Spleen (tissue), 7 donors: Measurements from ENCODE around the gene FIS1.
"Not testable (repeated sequence)": the region's sequence is repeated elsewhere in the genome, so short reads cannot be mapped to it uniquely, and the experiment has no call there.

Experiments used
- CTCF ChIP-seq, 11 experiments: fragments of 200-600 bp in 7 of 11; fragments of 450-650 bp in 4 of 11; sonication (generic) in 4 of 11; IDR thresholded peaks in 8 of 11; conservative IDR thresholded peaks in 3 of 11; 1 replicate in 7 of 11; 2 replicates in 4 of 11; pipeline versions ENCODE4 v1.4.0 to v1.8.0; 2016 to 2021; ENCODE audit warnings: antibody characterized with exemption in 11 of 11, inconsistent platforms in 4 of 11, mild to moderate bottlenecking in 1 of 11
- POLR2A ChIP-seq, 3 donors: fragments of 450-650 bp; IDR thresholded peaks; one replicate each; pipeline ENCODE4 v1.5.1; 2017; ENCODE audit warnings: antibody characterized with exemption in 3 of 3, mild to moderate bottlenecking in 1 of 3
- donor health status: DM: no; HTN: no; CAD: no; lungs with moderate emphysema.
- donor health status: DM: no; HTN: no; CAD: no.
- donor health status: DM: no; HTN: no; CAD: no.

- not testable (repeated sequence) for TF ChIP-seq CTCF (IDR thresholded peaks at IDR 0.05 in 8 of 11, conservative IDR thresholded peaks at IDR 0.05 in 3 of 11); POLR2A (IDR thresholded peaks at IDR 0.05)
Measured at GRCh38 chr7:101289687-101290086, 44.8 kb upstream of the FIS1 start.
